Neutrophil (primary cell): Measurements from ENCODE around the gene CHD9.
"Not testable (repeated sequence)": the region's sequence is repeated elsewhere in the genome, so short reads cannot be mapped to it uniquely, and the experiment has no call there.

Experiments used
- H3K27ac ChIP-seq: fragments of 200-600 bp; sonication (generic); 2 replicates; pipeline ENCODE4 v1.5.1; 2016; ENCODE audit warnings: mild to moderate bottlenecking, moderate library complexity
- H3K27me3 ChIP-seq: fragments of 200-600 bp; sonication (generic); 2 replicates; pipeline ENCODE4 v1.6.0; 2016; ENCODE audit warnings: mild to moderate bottlenecking
- H3K36me3 ChIP-seq: fragments of 200-600 bp; sonication (generic); 2 replicates; pipeline ENCODE4 v1.5.1; 2017
- H3K4me1 ChIP-seq, 2 experiments: fragments of 200-600 bp in 1 of 2; sonication (generic) in 1 of 2; 1 replicate in 1 of 2; 2 replicates in 1 of 2; pipeline versions ENCODE4 v1.5.1 to v1.6.1; 2013 to 2016; ENCODE audit warnings: low read depth in 1 of 2, low read length in 1 of 2, mild to moderate bottlenecking in 1 of 2, moderate library complexity in 1 of 2; ENCODE audit not compliant: control insufficient read depth in 1 of 2, insufficient read depth in 1 of 2
- H3K4me3 ChIP-seq, 2 experiments: fragments of 200-600 bp in 1 of 2; sonication (generic) in 1 of 2; 1 replicate in 1 of 2; 2 replicates in 1 of 2; pipeline ENCODE4 v1.5.1; 2013 to 2016; ENCODE audit warnings: low read depth in 1 of 2, low read length in 1 of 2, mild to moderate bottlenecking in 1 of 2, moderate library complexity in 1 of 2
- H3K9me3 ChIP-seq: fragments of 200-600 bp; sonication (generic); 2 replicates; pipeline ENCODE4 v1.5.1; 2016
- CTCF ChIP-seq: fragments of 200-600 bp; sonication (generic); IDR thresholded peaks from 2 replicates; pipeline ENCODE4 v1.5.1; 2016; ENCODE audit warnings: antibody characterized with exemption

CHD9 gene

GRCh38 chr16:53043986-53044601 lies 10.7 kb upstream of the CHD9 start:
- Histone ChIP-seq H3K4me1 (no peaks in the 10 kb centered on the region), H3K9me3 (no peaks in the 10 kb centered on the region), H3K27me3 (peaks cover 19% of the 10 kb centered on the region), H3K36me3 (no peaks in the 10 kb centered on the region), H3K4me3 (no peak overlapping the region), H3K27ac (no peak overlapping the region)
- TF ChIP-seq CTCF: no peak

- H3K27me3 ChIP-seq: peaks cover 19% of the 10 kb centered on the region
- no peaks in the 10 kb centered on the region for H3K4me1 ChIP-seq
- no peak overlapping the region for H3K4me3 ChIP-seq
- H3K36me3 ChIP-seq: no peaks in the 10 kb centered on the region
- no peaks in the 10 kb centered on the region for H3K9me3 ChIP-seq
- H3K27ac ChIP-seq: no peak overlapping the region
- no peak for TF ChIP-seq CTCF
Observed at GRCh38 chr16:53045341-53046220, 9.2 kb upstream of the CHD9 start.

GRCh38 chr16:53047515-53047914 lies 7.3 kb upstream of the CHD9 start:
- H3K4me1 ChIP-seq, H3K27ac ChIP-seq, H3K4me3 ChIP-seq, H3K36me3 ChIP-seq, H3K9me3 ChIP-seq: not testable (repeated sequence)
- peaks cover 17% of the 10 kb centered on the region for H3K27me3 ChIP-seq

GRCh38 chr16:53048139-53048915 lies 6.5 kb upstream of the CHD9 start:
- TF ChIP-seq CTCF: no peak
- H3K9me3 ChIP-seq: no peaks in the 10 kb centered on the region
- H3K4me3 ChIP-seq: no peak overlapping the region
- H3K36me3 ChIP-seq: no peaks in the 10 kb centered on the region
- H3K4me1 ChIP-seq: peaks cover 0 to 4% of the 10 kb centered on the region in 2 experiments
- H3K27me3 ChIP-seq: peaks cover 9% of the 10 kb centered on the region
- no peak overlapping the region for H3K27ac ChIP-seq

GRCh38 chr16:53051255-53051654 lies 3.5 kb upstream of the CHD9 start:
- not testable (repeated sequence) for H3K36me3 ChIP-seq, H3K27me3 ChIP-seq, H3K4me3 ChIP-seq, H3K27ac ChIP-seq, H3K9me3 ChIP-seq
- H3K4me1 ChIP-seq: peaks cover 16 to 25% of the 10 kb centered on the region in 2 experiments

- peaks cover 16 to 25% of the 10 kb centered on the region in 2 experiments for H3K4me1 ChIP-seq
- H3K27ac ChIP-seq: no peak within 1 kb of the TSS
- TF ChIP-seq CTCF: no peak
- H3K4me3 ChIP-seq: no peak within 1 kb of the TSS
- no peaks in the 10 kb centered on the region for H3K9me3 ChIP-seq
- no peaks in the 10 kb centered on the region for H3K36me3 ChIP-seq
- no peaks in the 10 kb centered on the region for H3K27me3 ChIP-seq
Observed at GRCh38 chr16:53052519-53053501, 2.0 kb upstream of the CHD9 start, which contains the start of gene CHD9NB. Gene CHD9NB, minus strand, starts transcription at chr16:53052897. Its CDS starts 8,739 bp downstream, at chr16:53044158.
